Nucleus accumbens (tissue), 56 donors: ENCODE data around the gene EPHB4.
"Not testable (repeated sequence)": the region's sequence is repeated elsewhere in the genome, so short reads cannot be mapped to it uniquely, and the experiment has no call there.

Experiments used
- DNase-seq, 56 donors: peaks; one replicate each; lab custom pipeline; 2025; lab: John Stamatoyannopoulos, UW

The EPHB4 gene

GRCh38 chr7:100854899-100855298 is 27.6 kb upstream of the EPHB4 start:
- not testable (repeated sequence) for DNase-seq

- DNase-seq, result no peak
Observed at GRCh38 chr7:100854146-100854895, 27.0 kb upstream of the EPHB4 start.

- peak in 55 of 56 donors; percentile 42 to 92 (median 81) for DNase-seq
Observed at GRCh38 chr7:100852048-100852872, 24.9 kb upstream of the EPHB4 start, which contains the start of gene SLC12A9. SLC12A9 (plus strand) TSS chr7:100852713; CDS start chr7:100854198, 1,485 bp downstream.

- DNase-seq, result no peak
Observed at GRCh38 chr7:100847360-100847759, 20.0 kb upstream of the EPHB4 start.

GRCh38 chr7:100840470-100841100 is 13.3 kb upstream of the EPHB4 start:
- no peak for DNase-seq

GRCh38 chr7:100839361-100839760 is 12.0 kb upstream of the EPHB4 start:
- no peak for DNase-seq

- DNase-seq, result peak; percentile 23 to 96 (median 86)
Observed at GRCh38 chr7:100837099-100837836, 9.9 kb upstream of the EPHB4 start.

- no peak for DNase-seq
Observed at GRCh38 chr7:100836812-100837098, 9.4 kb upstream of the EPHB4 start.

- no peak for DNase-seq
Observed at GRCh38 chr7:100835903-100836811, 8.8 kb upstream of the EPHB4 start.

GRCh38 chr7:100832281-100832633 is 4.9 kb upstream of the EPHB4 start:
- no peak for DNase-seq

- no peak for DNase-seq
Observed at GRCh38 chr7:100830396-100830795, 3.1 kb upstream of the EPHB4 start.

- no peak for DNase-seq
Observed at GRCh38 chr7:100829150-100829716, 1.9 kb upstream of the EPHB4 start.

GRCh38 chr7:100826514-100827329 is 601 bp downstream of the EPHB4 start:
- DNase-seq, result no peak

GRCh38 chr7:100825751-100826513 is 1.4 kb downstream of the EPHB4 start:
- no peak for DNase-seq

GRCh38 chr7:100825215-100825671 is 2.1 kb downstream of the EPHB4 start:
- DNase-seq, result no peak

- no peak for DNase-seq
Observed at GRCh38 chr7:100824499-100825214, 2.7 kb downstream of the EPHB4 start.

GRCh38 chr7:100823534-100823933 is 3.8 kb downstream of the EPHB4 start:
- DNase-seq, result no peak
